ENCODE data around the gene LSM11.

The LSM11 gene

GRCh38 chr5:157735991-157736390, 7.5 kb upstream of the LSM11 start:
- FAIRE-seq = no peak

DNA sequence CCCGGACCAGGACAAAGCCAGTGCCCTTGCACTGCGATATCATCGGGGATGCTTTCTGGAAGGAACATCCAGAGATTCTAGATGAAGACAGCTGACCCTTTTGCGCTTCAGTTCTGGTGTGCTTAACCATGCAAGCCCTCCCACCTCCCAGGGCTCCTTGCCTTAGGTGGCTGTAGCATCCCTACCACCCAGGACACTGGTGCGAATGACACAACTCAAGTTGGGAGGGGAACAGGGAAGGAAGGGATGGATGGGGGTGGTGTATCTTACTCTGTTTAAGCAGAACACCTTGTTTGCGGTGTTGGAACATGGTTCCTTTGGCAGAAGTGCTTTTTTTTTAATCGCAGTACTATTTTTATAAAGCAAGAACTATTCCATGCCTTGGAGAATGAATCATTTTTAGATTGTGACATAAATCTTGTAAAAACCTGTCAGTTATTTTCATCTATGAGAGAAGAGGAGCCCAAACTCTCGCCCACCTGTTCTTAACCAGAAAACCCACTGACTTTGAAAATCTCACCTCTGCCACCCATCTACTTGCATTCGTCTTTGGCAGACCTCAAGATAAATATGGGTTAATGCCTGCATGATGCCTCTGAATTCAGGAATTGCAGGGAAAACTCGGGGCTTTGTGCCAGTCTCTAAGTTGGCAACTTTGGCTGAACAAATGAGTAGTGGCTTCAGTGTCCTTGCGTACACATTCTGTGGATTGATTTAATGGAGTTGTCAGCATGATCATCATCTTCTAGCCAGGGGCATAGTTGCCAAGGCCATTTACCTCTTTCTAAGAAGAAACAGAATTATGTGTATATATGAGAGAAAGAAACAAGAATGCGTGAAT, 3.9 kb upstream of the LSM11 start:
- no peak for FAIRE-seq

- no peak for FAIRE-seq
These were observed 3.3 kb upstream of the LSM11 start for GRCh38 chr5:157740229-157740610.

DNA sequence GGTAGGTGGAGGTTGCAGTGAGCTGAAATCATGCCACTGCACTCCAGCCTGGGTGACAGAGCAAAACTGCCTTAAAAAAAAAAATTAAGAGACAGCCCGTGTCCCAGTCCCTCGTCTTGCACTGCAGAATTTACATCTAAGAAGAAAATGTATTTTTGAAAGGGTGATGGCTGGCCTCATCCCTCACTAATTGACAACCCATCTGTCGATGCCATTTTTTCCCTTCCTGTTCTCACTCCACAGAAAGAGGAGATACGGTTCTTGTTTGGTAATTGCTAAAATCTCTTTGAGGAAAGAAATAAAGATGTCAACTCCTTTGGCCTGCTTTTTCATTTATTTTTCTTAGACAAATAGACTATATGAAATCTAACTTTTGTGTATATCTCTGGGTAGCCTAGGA, 2.4 kb upstream of the LSM11 start:
- no peak for FAIRE-seq

DNA sequence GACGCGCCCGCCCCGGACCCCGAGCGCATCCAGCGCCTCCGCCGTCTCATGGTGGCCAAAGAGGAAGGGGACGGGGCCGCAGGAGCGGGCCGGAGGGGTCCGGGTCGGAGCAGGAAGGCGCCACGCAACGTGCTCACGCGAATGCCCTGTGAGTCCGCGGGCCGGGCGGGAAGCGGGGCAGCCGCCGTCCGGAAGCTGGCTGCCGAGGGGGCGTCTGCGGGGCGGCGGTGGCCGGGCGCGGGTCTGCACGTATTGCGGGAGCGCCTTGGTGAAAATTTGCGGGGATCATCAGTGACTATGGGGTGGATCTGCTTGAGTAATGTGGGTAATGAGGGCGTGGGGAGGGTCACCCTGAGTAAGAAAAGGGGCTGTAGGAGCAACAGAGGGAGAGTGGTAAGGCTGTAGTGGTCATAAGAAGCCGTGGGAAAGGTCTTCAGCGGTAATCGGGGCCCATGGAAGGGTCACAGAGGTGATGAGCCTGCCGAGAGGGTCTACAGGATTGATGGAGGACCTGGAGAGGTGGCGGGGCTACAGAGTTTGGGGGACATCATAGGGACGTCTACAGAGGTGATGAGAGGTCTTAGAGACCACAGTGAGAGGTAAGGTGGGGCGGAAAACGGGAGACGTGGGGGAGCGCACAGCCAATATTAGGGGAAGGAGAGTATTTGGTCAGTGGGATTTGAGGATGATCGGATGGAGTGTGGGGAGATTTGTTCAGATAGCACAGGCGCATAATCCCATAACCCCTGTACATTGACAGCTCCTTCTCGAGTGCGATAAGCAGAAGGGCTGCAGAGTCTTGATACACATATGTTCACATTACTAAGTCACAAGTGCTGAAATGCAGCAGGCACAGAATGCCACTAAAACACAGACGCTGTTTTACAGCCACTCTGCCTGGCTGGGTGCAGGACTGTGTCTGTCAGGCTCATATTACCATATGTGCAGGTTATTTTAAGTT, 819 bp downstream of the LSM11 start:
- no peak for FAIRE-seq

DNA sequence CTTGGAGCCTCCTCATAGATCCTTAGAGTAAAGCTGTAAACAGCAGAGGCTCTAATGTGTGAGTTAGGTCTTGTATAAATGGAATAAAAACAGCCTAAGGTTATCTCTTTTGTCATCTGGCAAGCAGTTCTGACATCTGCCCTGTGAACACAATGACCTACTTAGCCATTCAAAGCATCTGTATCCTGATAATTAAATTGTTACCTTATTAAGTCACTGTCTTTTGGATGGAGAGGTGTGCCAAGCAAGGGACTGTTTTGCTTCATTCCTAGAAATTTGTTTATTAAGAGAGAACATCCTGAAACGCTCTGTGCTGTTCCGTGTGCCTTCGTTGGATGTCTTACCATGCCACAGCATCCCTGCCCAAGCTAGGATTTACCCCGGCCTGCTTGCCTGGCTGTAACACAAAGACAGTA, 1.5 kb downstream of the LSM11 start:
- no peak for FAIRE-seq

DNA sequence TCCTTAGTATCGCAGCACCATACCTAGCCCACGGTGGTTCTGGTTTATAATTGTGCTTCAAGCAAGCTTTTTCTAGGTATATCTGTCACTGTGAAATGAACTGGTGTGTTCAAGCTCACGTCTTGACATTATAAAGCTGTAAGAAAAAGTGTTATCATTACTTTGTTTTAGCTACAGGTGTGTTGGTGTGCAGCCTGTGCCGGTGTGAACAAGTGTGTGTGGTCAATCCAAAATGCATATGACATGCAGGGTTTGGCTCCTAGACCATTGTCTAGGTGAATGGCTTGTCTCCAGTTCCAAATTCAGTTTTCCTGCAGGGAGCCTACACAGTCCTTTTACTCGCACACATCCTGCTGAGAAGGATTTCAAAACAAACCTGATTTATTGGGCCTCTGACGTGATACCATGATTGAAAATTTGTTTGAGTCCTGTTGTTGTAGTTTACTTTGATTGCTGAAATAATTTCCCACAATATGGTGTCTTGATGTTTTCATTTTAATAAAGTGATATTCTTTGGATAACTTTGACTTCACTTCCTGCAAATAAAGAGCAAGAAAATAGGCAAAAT, 3.7 kb downstream of the LSM11 start:
- FAIRE-seq = no peak

GRCh38 chr5:157747766-157748700, 4.5 kb downstream of the LSM11 start:
- FAIRE-seq = no peak

- no peak for FAIRE-seq
These were observed 5.4 kb downstream of the LSM11 start for GRCh38 chr5:157748760-157749461.

DNA sequence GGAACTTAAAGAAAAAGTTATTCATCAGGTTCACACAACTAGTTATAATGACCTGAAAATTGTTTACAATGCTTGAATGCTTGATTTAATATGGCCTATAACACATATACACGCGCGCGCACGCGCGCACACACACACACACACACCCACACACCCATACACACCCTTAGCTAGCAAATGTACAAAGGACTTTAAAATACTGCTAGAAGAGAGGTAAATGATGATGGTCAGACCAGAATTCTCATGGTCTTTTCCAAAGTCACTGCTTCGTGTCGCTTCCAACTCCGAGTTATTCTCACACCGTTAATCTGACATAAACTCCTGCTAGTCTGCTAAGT, 5.9 kb downstream of the LSM11 start:
- FAIRE-seq = no peak

DNA sequence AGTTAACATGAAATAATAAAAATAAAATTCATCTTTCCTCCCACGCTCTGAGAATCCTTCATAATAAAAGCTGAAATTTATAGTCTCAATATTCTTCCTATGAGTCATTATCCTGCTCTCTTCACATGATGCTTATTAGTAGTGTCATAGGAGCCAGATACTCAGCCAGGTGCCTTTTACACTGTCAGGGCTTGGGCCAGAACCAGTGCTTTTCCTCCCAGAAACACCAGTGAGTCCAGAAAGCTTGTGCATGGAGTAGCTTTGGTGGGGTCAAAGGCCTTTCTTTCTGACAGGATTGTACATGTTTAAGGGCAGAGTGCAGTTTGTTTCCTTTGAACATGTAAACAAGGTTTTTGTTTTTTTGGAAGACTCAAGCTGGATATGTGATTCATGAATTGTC, 6.8 kb downstream of the LSM11 start:
- FAIRE-seq = no peak

- FAIRE-seq = no peak
These were observed 12.6 kb downstream of the LSM11 start for GRCh38 chr5:157756122-157756521.

GRCh38 chr5:157758706-157759105, 15.2 kb downstream of the LSM11 start:
- FAIRE-seq = no peak

- peak; percentile 93 for FAIRE-seq
These were observed 18.4 kb downstream of the LSM11 start for GRCh38 chr5:157761690-157762621.

GRCh38 chr5:157764531-157764930, 21.0 kb downstream of the LSM11 start:
- no peak for FAIRE-seq

DNA sequence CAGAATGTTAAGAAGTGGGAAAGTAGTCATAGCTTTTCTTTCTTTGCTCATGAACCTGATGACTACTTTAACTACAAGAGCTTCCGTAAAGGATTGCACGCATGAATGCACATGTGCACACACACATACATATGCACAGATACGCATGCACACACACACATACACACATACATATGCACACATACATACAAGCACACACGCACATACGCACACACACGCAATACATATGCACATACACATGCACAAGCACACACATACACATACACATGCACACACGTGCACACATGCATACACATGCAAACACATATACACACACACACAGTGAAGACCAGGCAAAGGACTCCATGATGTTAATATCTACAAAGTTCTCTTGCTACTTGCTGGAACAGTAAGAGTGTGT, 22.9 kb downstream of the LSM11 start:
- FAIRE-seq = no peak

DNA sequence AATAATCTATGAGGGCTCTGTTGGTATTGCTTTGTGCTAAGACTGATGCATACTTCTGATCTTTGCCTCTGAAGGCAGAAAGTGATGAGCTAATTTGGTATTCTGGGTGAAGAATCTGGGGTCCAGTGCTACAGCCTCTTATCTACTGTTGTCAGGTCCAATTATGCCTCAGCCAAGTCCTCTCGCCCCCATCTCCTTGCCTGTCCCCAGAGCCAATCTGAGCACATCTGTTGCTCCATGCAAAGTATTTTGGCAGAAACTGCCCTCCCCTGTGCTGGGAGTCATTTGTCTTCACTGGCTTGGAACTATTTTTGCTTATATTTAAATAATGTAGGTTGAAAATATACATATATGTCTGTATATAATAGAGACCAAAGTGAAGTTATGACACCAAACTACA, 23.4 kb downstream of the LSM11 start:
- FAIRE-seq = no peak

DNA sequence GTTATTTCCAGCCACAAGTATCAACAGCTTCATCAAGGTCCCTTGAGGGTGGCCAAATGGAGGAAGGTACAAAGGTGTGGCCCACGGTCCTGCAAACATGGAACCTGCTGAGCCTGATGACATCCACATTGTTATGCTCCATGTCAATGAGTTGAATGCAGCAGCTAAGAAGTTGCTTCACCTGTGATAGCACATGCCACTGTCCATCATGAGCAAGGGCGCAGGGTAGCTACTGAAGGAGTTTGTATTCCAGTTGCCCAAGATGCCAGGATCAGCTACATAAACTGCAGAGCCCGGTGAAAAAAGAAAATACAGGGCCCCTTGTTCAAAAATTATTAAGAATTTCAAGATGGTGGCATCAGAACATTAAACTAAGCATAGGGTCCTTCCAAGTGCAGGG, 24.2 kb downstream of the LSM11 start:
- FAIRE-seq = no peak

GRCh38 chr5:157770665-157771064, 27.2 kb downstream of the LSM11 start:
- no peak for FAIRE-seq

GRCh38 chr5:157772127-157772526, 28.6 kb downstream of the LSM11 start:
- no peak for FAIRE-seq

All from A204.1 (cell line).